Measurements from ENCODE around the gene RNF141. TPM values are rescaled to one million over a fixed set of nuclear protein-coding genes. Genes with fewer than 3 reads are reported as not detected.

Gene RNF141
- polyA plus RNA-seq, 1 experiment, result 34.8 TPM

GRCh38 chr11:10490398-10491241 is 50.4 kb downstream of the RNF141 start:
- H3K4me3 ChIP-seq (ENCODE audit: low read depth, low read length), result no peak overlapping the region
- ChIA-PET POLR2A (interaction anchor here (0.7 to 2.3 kb wide), 6 partner anchors 9 to 260 kb away, joined by 3 to 10 read pairs (median 6); partner anchors contain the start of genes AMPD3, CTR9 and RNF141), CTCF (interaction anchor here (0.6 to 1.0 kb wide), 3 partner anchors 50 to 85 kb away, joined by 3 read pairs; partner anchors contain the start of gene RNF141)
- H3K9me3 ChIP-seq (ENCODE audit: control insufficient read depth, insufficient read depth, low read length), result peaks cover 5% of the 10 kb centered on the region; the same call in 1 of the 2 replicates
- peak; percentile 92 for DNase-seq (ENCODE audit: low read depth, low spot score)
- H3K27ac ChIP-seq (ENCODE audit: low read depth, low read length), result peak overlapping the region; percentile 95
- no peaks in the 10 kb centered on the region for H3K27me3 ChIP-seq (ENCODE audit: control insufficient read depth, insufficient read depth, low read length)
- TF ChIP-seq, protein P1, sequence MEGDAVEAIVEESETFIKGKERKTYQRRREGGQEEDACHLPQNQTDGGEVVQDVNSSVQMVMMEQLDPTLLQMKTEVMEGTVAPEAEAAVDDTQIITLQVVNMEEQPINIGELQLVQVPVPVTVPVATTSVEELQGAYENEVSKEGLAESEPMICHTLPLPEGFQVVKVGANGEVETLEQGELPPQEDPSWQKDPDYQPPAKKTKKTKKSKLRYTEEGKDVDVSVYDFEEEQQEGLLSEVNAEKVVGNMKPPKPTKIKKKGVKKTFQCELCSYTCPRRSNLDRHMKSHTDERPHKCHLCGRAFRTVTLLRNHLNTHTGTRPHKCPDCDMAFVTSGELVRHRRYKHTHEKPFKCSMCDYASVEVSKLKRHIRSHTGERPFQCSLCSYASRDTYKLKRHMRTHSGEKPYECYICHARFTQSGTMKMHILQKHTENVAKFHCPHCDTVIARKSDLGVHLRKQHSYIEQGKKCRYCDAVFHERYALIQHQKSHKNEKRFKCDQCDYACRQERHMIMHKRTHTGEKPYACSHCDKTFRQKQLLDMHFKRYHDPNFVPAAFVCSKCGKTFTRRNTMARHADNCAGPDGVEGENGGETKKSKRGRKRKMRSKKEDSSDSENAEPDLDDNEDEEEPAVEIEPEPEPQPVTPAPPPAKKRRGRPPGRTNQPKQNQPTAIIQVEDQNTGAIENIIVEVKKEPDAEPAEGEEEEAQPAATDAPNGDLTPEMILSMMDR (IDR thresholded peaks at IDR 0.05; ENCODE audit: low read depth, low read length), result no peak

GRCh38 chr11:10490032-10490397 is 51.0 kb downstream of the RNF141 start:
- no peak overlapping the region for H3K4me3 ChIP-seq (ENCODE audit: low read depth, low read length)
- no peaks in the 10 kb centered on the region for H3K27me3 ChIP-seq (ENCODE audit: control insufficient read depth, insufficient read depth, low read length)
- CTCF ChIA-PET, result interaction anchor here (0.9 to 1.0 kb wide), 2 partner anchors 83 to 84 kb away, joined by 3 read pairs; no protein-coding TSS in a partner anchor
- TF ChIP-seq, protein P1 (IDR thresholded peaks at IDR 0.05; ENCODE audit: low read depth, low read length), result no peak
- DNase-seq (ENCODE audit: low read depth, low spot score), result no peak
- peak overlapping the region; percentile 95 for H3K27ac ChIP-seq (ENCODE audit: low read depth, low read length)
- POLR2A ChIA-PET, result interaction anchor here (0.7 to 2.3 kb wide), 3 partner anchors 8 to 261 kb away, joined by 3 to 10 read pairs (median 5); partner anchors contain the start of gene CTR9
- peaks cover 5% of the 10 kb centered on the region; the same call in 1 of the 2 replicates for H3K9me3 ChIP-seq (ENCODE audit: control insufficient read depth, insufficient read depth, low read length)

DNA sequence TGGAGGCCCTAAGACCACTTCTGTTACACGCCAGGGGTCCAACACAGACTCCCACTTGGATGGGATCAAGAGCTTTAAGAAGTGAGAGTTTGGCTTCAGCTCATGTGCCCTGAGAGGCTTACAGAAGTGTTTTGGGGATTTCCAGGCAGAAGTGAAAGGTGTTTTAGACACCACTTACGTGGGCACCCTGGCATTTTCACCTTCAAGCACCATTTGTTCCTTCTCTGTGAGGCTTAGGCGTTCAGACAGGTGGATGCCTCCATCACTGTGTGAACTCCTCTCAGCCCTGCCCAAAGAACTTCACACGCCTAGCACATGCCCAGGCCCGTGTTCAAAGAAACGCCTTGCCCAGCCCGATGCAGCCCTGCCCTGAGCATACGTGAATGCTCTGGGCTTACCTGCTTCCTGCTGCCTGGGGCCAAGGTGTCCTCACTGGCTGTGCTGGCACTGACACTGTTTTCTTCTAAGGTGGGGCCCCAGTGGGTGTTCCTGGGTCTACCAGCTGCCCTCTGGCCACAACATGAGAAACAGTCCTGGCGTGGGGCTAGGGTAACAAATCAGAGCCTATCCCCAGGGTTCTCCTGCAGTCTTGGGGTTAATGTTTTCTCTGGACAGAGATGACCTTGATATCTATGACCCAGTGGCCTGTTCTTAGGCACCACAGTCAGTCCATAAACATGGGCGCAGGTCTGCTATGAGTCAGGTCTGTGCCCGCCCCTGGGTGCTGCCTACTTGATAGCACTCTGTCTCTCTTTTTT is 51.9 kb downstream of the RNF141 start:
- no peak for DNase-seq (ENCODE audit: low read depth, low spot score)
- Histone ChIP-seq H3K27ac (ENCODE audit: low read depth, low read length) (no peak overlapping the region), H3K9me3 (ENCODE audit: control insufficient read depth, insufficient read depth, low read length) (peaks cover 5% of the 10 kb centered on the region; the same call in 1 of the 2 replicates), H3K27me3 (ENCODE audit: control insufficient read depth, insufficient read depth, low read length) (no peaks in the 10 kb centered on the region), H3K4me3 (ENCODE audit: low read depth, low read length) (no peak overlapping the region)
- TF ChIP-seq, protein P1 (IDR thresholded peaks at IDR 0.05; ENCODE audit: low read depth, low read length), result no peak
- ChIA-PET CTCF (no interaction called here), POLR2A (no interaction called here)

DNA sequence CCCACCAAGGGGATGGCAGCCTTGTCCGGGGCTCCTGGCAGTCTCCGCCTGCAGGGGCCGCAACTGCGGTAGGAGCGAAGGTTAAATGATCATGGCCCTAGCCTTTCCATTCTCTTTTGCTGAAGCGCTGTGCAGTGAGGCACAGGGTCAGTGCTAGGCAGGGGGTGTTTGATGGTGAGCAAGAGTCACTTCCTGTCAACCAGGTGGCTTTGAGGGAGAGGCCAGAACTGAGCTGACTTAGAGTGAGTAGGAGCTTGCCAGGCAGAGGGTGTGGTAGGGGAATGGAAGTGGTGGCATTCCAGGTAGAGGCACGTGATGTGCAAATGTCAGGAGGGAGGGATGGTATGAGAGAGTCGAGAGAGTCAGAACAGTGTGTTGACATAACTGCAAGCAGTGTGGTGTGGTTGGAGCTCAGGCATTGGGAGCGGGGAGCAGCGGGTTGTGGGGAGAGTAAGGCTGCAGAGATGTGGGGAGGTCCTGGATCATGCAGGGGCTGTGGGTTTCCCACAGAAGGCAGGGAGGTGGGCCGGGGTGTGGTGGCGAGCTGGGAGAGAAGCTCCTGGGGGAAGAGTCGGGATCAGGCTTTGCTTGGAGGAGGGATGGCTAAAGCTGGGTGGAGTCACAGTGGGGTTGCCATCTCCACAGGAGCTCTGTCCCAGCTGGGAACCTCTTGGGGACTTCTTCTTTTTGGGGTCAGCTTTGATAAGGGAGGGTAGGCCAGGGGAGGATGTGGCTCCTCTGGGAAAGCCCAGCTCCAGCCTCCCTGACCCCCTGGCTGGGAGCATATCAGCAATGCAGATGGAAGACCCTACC is 52.7 kb downstream of the RNF141 start:
- CTCF ChIA-PET, result no interaction called here
- H3K27me3 ChIP-seq (ENCODE audit: control insufficient read depth, insufficient read depth, low read length), result no peaks in the 10 kb centered on the region
- TF ChIP-seq, protein P1 (IDR thresholded peaks at IDR 0.05; ENCODE audit: low read depth, low read length), result no peak
- H3K27ac ChIP-seq (ENCODE audit: low read depth, low read length), result no peak overlapping the region
- H3K4me3 ChIP-seq (ENCODE audit: low read depth, low read length), result no peak overlapping the region
- POLR2A ChIA-PET, result no interaction called here
- DNase-seq (ENCODE audit: low read depth, low spot score), result no peak
- H3K9me3 ChIP-seq (ENCODE audit: control insufficient read depth, insufficient read depth, low read length), result peaks cover 2% of the 10 kb centered on the region; the same call in 1 of the 2 replicates
